K562 (cell line): ENCODE results near the gene XPNPEP3. TPM values are rescaled to one million over a fixed set of nuclear protein-coding genes. Genes with fewer than 3 reads are reported as not detected.
A peak's percentile ranks its signal among the peaks of the same experiment; 100 is the strongest.

Source experiments
- ATAC-seq: fragments of 200-7000 bp; cut with Tn5 transposase; 3 replicates; pipeline ENCODE4 v1.9.1; 2020; ENCODE audit warnings: moderate library complexity
- BruUV-seq: library from RNA; stranded (reverse); fragments of 400-500 nt; replicated peaks from 2 replicates; lab custom pipeline; 2021; lab: Mats Ljungman, UMichigan
- CTCF ChIA-PET: fragments of 300-600 bp; formaldehyde crosslinking; extraction: SDS; loops from one replicate; lab custom pipeline; 2021; ENCODE audit warnings: low intra/inter-chr PET ratio; lab: Yijun Ruan, JAX
- POLR2A ChIA-PET: fragments of 300-600, 350-650 bp; sonication (Branson Sonifier 250); formaldehyde crosslinking; extraction: SDS; loops from one replicate; lab custom pipeline; 2021; ENCODE audit warnings: antibody characterized with exemption, inconsistent platforms; lab: Yijun Ruan, JAX
- DNase-seq, 4 experiments: peaks; one replicate each; pipeline versions ENCODE4 v3.0.0 to v3.0.0-alpha.2; 2011 to 2018; ENCODE audit warnings: low spot score in 3 of 4, mixed read lengths in 3 of 4; ENCODE audit errors: extremely low read depth in 1 of 4
- FAIRE-seq: peaks from 2 replicates; lab custom pipeline; 2011; peaks lifted over from hg19 to GRCh38; lab: Jason Lieb, UNC
- H2AFZ ChIP-seq: 2 replicates; pipeline ENCODE4 v1.6.0; 2011; ENCODE audit warnings: low read depth, low read length, control low read depth, inconsistent platforms
- H3K27ac ChIP-seq: fragments of 200-600 bp; 3 replicates; pipeline ENCODE4 v1.8.0; 2011; ENCODE audit warnings: low read depth, mild to moderate bottlenecking, control low read depth, inconsistent platforms, low read length, moderate library complexity, mixed read lengths; ENCODE audit errors: extremely low read depth
- H3K27me3 ChIP-seq, 2 experiments: fragments of 300-600 bp in 1 of 2; 2 replicates in 1 of 2; 3 replicates in 1 of 2; pipeline versions ENCODE4 v1.6.0 to v1.8.0; 2011; ENCODE audit warnings: inconsistent platforms in 2 of 2, low read length in 2 of 2, mild to moderate bottlenecking in 1 of 2, mixed read lengths in 1 of 2, moderate library complexity in 1 of 2; ENCODE audit not compliant: control insufficient read depth in 2 of 2, insufficient read depth in 2 of 2
- H3K36me3 ChIP-seq: fragments of 300-600 bp; 3 replicates; pipeline ENCODE4 v1.8.0; 2011; ENCODE audit warnings: mild to moderate bottlenecking, low read length, inconsistent platforms; ENCODE audit not compliant: control insufficient read depth, insufficient read depth
- H3K4me1 ChIP-seq, 2 experiments: fragments of 200-600 bp in 1 of 2; replicated peaks in 1 of 2; 2 replicates in 1 of 2; 3 replicates in 1 of 2; pipeline versions ENCODE4 v1.5.1 to v1.8.0; 2011; ENCODE audit warnings: inconsistent platforms in 2 of 2, low read length in 2 of 2, mild to moderate bottlenecking in 1 of 2, mixed read lengths in 1 of 2, moderate library complexity in 1 of 2; ENCODE audit not compliant: control insufficient read depth in 2 of 2, insufficient read depth in 2 of 2
- H3K4me2 ChIP-seq: 2 replicates; pipeline ENCODE4 v1.6.1; 2011; ENCODE audit warnings: low read length, control low read depth, inconsistent platforms, mixed read lengths; ENCODE audit not compliant: insufficient read depth
- H3K4me3 ChIP-seq: fragments of 200-600 bp; sonication (generic), shearing (Covaris generic); 2 replicates; pipeline ENCODE4 v1.5.1; 2016; ENCODE audit warnings: control low read depth, inconsistent platforms
- H3K79me2 ChIP-seq: fragments of 200-600 bp; 3 replicates; pipeline ENCODE4 v1.8.0; 2011; ENCODE audit warnings: low read length, inconsistent platforms; ENCODE audit not compliant: control insufficient read depth, insufficient read depth
- H3K9ac ChIP-seq, 2 experiments: 2 replicates each; pipeline versions ENCODE4 v1.6.0 to v1.6.1; 2011; ENCODE audit warnings: low read depth in 2 of 2, low read length in 2 of 2, control low read depth in 1 of 2, inconsistent platforms in 1 of 2, mild to moderate bottlenecking in 1 of 2, mixed read lengths in 1 of 2; ENCODE audit not compliant: insufficient read depth in 1 of 2
- H3K9me1 ChIP-seq: one replicate; pipeline ENCODE4 v1.6.0; 2011; ENCODE audit warnings: inconsistent platforms, mild to moderate bottlenecking, low read length, moderate library complexity; ENCODE audit not compliant: control insufficient read depth, insufficient read depth
- H3K9me3 ChIP-seq: replicated peaks from 2 replicates; pipeline ENCODE4 v1.5.1; 2011; ENCODE audit warnings: low read depth, low read length, inconsistent platforms; ENCODE audit not compliant: control insufficient read depth, insufficient read depth
- H4K20me1 ChIP-seq: replicated peaks from 2 replicates; pipeline ENCODE4 v1.6.1; 2011; ENCODE audit warnings: low read length, inconsistent platforms, mixed read lengths; ENCODE audit not compliant: control insufficient read depth, insufficient read depth
- CBX8 ChIP-seq: fragments of 200-600 bp; sonication (generic); IDR thresholded peaks from 2 replicates; pipeline ENCODE4 v1.6.1; 2012; ENCODE audit warnings: borderline replicate concordance, mixed run types, low read depth, mild to moderate bottlenecking, moderate library complexity, mixed read lengths, low read length, control low read depth, inconsistent platforms; ENCODE audit not compliant: poor library complexity, severe bottlenecking; ENCODE audit errors: extremely low read depth
- CREB1 ChIP-seq, 2 experiments: sonication (generic) in 1 of 2; formaldehyde crosslinking in 1 of 2; IDR thresholded peaks; 2 replicates each; pipeline versions ENCODE4 v1.6.1 to v1.8.0; 2012 to 2022; ENCODE audit warnings: inconsistent platforms in 1 of 2, mild to moderate bottlenecking in 1 of 2, missing genetic modification reagents in 1 of 2, moderate library complexity in 1 of 2
- FOS ChIP-seq: IDR thresholded peaks from 3 replicates; pipeline ENCODE4 v1.6.1; 2011; ENCODE audit not compliant: insufficient read length; ENCODE audit errors: extremely low read depth
- PCBP2 ChIP-seq: fragments of 200-400 bp; formaldehyde crosslinking; IDR thresholded peaks from 2 replicates; pipeline ENCODE4 v1.6.1; 2018; ENCODE audit warnings: low read length, low read depth, mild to moderate bottlenecking, moderate library complexity; ENCODE audit not compliant: poor library complexity, severe bottlenecking
- PTBP1 ChIP-seq: fragments of 200-400 bp; formaldehyde crosslinking; IDR thresholded peaks from 2 replicates; pipeline ENCODE4 v1.6.1; 2017; ENCODE audit warnings: low read depth, low read length
- RBM34 ChIP-seq: fragments of 200-400 bp; formaldehyde crosslinking; IDR thresholded peaks from 2 replicates; pipeline ENCODE4 v1.6.1; 2018; ENCODE audit warnings: low read length, borderline replicate concordance; ENCODE audit not compliant: insufficient read depth
- SMAD2 ChIP-seq: fragments of 150-350 bp; IDR thresholded peaks from 2 replicates; pipeline ENCODE4 v1.6.1; 2014; ENCODE audit warnings: low read depth, mild to moderate bottlenecking, low read length
- WGBS: fragments of 100-300 bp; shearing (Covaris generic); methylation state at CpG from one replicate; pipeline ENCODE4 v1.1.6; 2016; ENCODE audit warnings: low coverage, mixed read lengths; ENCODE audit not compliant: insufficient coverage; ENCODE audit errors: missing lambda C conversion rate; 5-methylcytosine and 5-hydroxymethylcytosine counted together
- in situ Hi-C: fragments of 300-500 bp; cut with MboI; formaldehyde crosslinking; loops from 4 replicates; pipeline ENCODE4 v1.15.0; 2018; ENCODE audit warnings: inconsistent platforms, mixed read lengths
- intact Hi-C: fragments of 100-400 bp; cut with micrococcal nuclease; formaldehyde crosslinking; loops from 2 replicates; pipeline ENCODE4 v1.14.2; 2022
- polyA plus RNA-seq, 8 experiments: library from polyadenylated mRNA; depleted of rRNA in 4 of 8; stranded (reverse) in 5 of 8; unstranded in 3 of 8; fragments of >200 nt; fragmentation: Nextera tagmentation in 2 of 8; fragmentation: Illumina TruSeq in 1 of 8; extraction: Ambion mirVana in 2 of 8; extraction: Trizol in 1 of 8; gene quantifications; 2 replicates each; pipeline versions ENCODE4 v1.2.1 to v1.2.3, GENCODE V29; 2011 to 2014; ENCODE audit warnings: inconsistent platforms in 1 of 8, missing spikeins in 1 of 8
- total RNA-seq, 7 experiments: library from RNA; depleted of rRNA in 6 of 7; stranded (reverse); fragments of >200 nt in 6 of 7; fragmentation: Illumina TruSeq in 2 of 7; extraction: Trizol in 2 of 7; gene quantifications; 2 replicates each; pipeline versions ENCODE4 v1.2.1 to v1.2.3, GENCODE V29; 2011 to 2021; ENCODE audit warnings: low replicate concordance in 1 of 7
- TF ChIP-seq, protein P1 (sequence below): fragments of 250-450 bp; sonication (Bioruptor Pico); IDR thresholded peaks from 2 replicates; pipeline ENCODE4 v1.5.0; 2020; ENCODE audit warnings: mild to moderate bottlenecking
- TF ChIP-seq, protein P2 (sequence below): fragments of 250-450 bp; sonication (Bioruptor Pico); IDR thresholded peaks from 2 replicates; pipeline ENCODE4 v1.9.0; 2021; ENCODE audit warnings: mild to moderate bottlenecking
- TF ChIP-seq, protein P3 (sequence below): sonication (generic); formaldehyde crosslinking; IDR thresholded peaks from 2 replicates; pipeline ENCODE4 v1.8.0; 2022; ENCODE audit warnings: mild to moderate bottlenecking, missing genetic modification reagents
- TF ChIP-seq, protein P4 (sequence below): sonication (generic); formaldehyde crosslinking; IDR thresholded peaks from 2 replicates; pipeline ENCODE4 v1.4.0; 2020; ENCODE audit warnings: mild to moderate bottlenecking, missing genetic modification reagents

Gene XPNPEP3
- total and polyA plus RNA-seq, 9 of the 15 experiments (the other 6 are each of a cell fraction or from before 2014, with no cell fraction given): 9.1 to 22.6 (median 15.6) TPM

DNA sequence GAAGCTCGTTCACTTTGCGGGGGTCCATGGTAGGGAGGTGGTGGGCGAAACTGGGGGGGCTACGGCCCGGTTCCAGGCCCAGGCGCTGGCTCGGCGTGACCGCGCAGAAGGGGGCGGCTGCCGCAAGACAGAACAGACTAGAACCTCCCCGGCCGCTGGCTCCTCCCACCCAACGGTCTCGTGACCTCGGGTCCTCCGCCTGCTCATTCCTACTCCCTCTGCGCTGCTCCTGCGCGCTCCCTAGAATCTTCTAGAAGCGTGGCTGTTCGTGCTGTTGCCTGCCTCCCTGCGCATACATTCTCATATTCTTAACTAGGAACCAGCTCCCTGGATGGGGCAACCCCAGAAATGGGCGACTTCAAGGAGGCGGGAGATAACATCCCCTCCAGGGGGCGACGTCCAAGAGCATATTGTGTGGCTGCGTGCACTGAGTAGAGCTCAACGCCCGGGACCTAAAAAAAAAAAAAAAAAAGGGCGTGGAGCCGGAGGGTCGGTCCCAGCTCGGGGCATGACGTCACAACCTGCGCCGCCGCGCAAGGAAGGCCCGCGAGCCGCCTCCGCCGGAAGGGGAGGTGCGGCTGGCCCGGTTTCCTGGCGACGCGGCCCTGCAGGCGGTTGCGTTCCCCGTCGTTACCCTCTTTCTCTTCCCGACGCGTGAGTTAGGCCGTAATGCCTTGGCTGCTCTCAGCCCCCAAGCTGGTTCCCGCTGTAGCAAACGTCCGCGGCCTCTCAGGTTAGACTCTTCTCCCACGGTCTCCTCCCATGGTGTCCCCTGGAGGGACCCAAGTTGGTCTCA is at the start of gene XPNPEP3, which contains the start of gene ST13 (continued):
- TF ChIP-seq, protein P1, sequence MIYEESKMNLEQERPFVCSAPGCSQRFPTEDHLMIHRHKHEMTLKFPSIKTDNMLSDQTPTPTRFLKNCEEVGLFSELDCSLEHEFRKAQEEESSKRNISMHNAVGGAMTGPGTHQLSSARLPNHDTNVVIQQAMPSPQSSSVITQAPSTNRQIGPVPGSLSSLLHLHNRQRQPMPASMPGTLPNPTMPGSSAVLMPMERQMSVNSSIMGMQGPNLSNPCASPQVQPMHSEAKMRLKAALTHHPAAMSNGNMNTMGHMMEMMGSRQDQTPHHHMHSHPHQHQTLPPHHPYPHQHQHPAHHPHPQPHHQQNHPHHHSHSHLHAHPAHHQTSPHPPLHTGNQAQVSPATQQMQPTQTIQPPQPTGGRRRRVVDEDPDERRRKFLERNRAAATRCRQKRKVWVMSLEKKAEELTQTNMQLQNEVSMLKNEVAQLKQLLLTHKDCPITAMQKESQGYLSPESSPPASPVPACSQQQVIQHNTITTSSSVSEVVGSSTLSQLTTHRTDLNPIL (CRISPR knock-in tag): no peak

DNA sequence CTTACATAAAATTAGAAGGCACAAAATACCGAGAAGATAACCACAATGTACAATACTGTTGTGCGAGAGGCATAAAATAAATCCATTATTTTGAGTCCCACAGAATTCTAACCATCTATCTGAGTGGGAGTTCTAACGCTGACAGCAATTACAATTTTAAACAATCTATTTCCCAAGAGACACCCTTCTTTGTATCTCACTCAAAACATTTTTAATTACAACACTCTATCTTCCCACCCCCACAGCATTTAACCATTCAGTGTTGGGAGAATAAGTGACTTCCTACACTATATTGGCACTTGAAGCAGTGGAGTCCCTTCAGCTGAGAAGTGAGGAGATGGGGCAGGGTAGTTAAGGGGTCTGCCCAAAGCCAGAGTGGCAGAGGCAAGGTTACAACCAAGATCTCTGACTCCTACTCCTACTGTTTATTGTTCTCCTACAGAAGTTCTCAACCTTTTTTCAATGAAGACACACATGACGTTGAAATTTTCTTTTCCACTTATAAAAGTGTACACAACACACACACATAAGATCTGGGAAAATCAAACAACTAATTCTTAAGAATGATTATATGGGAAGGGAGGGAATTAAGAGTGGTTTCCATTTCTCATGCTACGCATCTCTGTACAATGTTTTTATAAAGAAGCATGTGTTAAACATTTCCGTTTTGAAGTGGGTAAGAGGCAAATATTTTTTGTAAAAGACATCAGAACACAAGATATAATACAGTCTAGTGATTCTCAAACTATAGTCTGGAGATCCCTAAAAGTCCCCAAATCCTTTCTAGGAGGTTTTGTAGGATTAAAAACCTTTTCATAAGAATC is 48.7 kb upstream of the XPNPEP3 start:
- 73% methylated on average over 6 of the region's 6 CpGs for WGBS
- Histone ChIP-seq H3K4me3 (no peak overlapping the region), H3K9ac (no peak overlapping the region), H3K9me3 (no peaks in the 10 kb centered on the region), H3K4me2 (no peak overlapping the region), H3K79me2 (peaks cover 95% of the 10 kb centered on the region), H3K9me1 (no peaks in the 10 kb centered on the region), H3K36me3 (peaks cover 69% of the 10 kb centered on the region), H3K27ac (peak overlapping the region; percentile 5; the same call in 1 of the 3 replicates), H3K27me3 (no peaks in the 10 kb centered on the region), H2AFZ (no peak overlapping the region), H3K4me1 (peaks cover 0 to 8% of the 10 kb centered on the region in 2 experiments; a peak in 2 of 5 replicates), H4K20me1 (0 out of 2 replicates have a peak, but pooled peaks cover 4% of the 10 kb centered on the region)
- POLR2A ChIA-PET: no interaction called here
- no peak for DNase-seq
- in situ Hi-C loops (no loop called here), intact Hi-C loops (no loop called here)
- TF ChIP-seq, protein P2, sequence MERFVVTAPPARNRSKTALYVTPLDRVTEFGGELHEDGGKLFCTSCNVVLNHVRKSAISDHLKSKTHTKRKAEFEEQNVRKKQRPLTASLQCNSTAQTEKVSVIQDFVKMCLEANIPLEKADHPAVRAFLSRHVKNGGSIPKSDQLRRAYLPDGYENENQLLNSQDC: no peak
- TF ChIP-seq SMAD2: no peak
- TF ChIP-seq, protein P3, sequence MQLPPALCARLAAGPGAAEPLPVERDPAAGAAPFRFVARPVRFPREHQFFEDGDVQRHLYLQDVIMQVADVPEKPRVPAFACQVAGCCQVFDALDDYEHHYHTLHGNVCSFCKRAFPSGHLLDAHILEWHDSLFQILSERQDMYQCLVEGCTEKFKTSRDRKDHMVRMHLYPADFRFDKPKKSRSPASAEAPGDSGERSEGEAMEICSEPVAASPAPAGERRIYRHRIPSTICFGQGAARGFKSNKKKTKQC (CRISPR knock-in tag): no peak
- TF ChIP-seq RBM34: no peak
- TF ChIP-seq, protein P4, sequence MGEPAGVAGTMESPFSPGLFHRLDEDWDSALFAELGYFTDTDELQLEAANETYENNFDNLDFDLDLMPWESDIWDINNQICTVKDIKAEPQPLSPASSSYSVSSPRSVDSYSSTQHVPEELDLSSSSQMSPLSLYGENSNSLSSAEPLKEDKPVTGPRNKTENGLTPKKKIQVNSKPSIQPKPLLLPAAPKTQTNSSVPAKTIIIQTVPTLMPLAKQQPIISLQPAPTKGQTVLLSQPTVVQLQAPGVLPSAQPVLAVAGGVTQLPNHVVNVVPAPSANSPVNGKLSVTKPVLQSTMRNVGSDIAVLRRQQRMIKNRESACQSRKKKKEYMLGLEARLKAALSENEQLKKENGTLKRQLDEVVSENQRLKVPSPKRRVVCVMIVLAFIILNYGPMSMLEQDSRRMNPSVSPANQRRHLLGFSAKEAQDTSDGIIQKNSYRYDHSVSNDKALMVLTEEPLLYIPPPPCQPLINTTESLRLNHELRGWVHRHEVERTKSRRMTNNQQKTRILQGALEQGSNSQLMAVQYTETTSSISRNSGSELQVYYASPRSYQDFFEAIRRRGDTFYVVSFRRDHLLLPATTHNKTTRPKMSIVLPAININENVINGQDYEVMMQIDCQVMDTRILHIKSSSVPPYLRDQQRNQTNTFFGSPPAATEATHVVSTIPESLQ: no peak
- no peak for TF ChIP-seq CREB1 (IDR thresholded peaks at IDR 0.05)
- TF ChIP-seq CREB1 (CRISPR knock-in tag; IDR thresholded peaks at IDR 0.05): no peak
- no peak for TF ChIP-seq PCBP2
- no peak for TF ChIP-seq FOS
- TF ChIP-seq CBX8: no peak
- TF ChIP-seq PTBP1: no peak
- BruUV-seq: no TSS peak
- ATAC-seq: no peak
- no peak for FAIRE-seq
- CTCF ChIA-PET: no interaction called here
